Activated CD8-positive, alpha-beta memory T cell treated with anti-CD3 and anti-CD28 coated beads, Interleukin-2, amount 50 U/mL, for 24 hours (primary cell): ENCODE results near the gene C2CD2.

Experiments used
- DNase-seq: peaks from one replicate; pipeline ENCODE4 v3.0.0-alpha.2; 2020; ENCODE audit errors: extremely low read depth

C2CD2 gene

DNA sequence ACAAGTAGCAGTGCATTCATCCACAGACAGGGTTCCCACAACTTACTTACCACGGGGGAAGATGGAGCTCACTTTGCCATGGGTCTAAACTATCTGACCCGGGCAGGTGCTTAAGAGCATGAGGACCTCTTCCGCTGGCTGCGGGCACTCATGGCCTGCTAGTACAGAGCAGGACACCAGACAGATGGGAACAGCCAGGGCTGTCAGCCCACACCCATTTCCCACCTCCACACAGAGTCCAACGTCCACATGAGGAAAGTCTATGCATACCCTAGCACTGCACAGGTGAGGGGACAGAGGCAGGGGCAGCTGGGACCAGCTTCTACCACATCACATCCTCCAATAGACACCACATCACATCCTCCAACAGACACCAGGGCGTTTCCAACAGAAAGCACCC is 38.9 kb downstream of the C2CD2 start:
- no peak for DNase-seq

DNA sequence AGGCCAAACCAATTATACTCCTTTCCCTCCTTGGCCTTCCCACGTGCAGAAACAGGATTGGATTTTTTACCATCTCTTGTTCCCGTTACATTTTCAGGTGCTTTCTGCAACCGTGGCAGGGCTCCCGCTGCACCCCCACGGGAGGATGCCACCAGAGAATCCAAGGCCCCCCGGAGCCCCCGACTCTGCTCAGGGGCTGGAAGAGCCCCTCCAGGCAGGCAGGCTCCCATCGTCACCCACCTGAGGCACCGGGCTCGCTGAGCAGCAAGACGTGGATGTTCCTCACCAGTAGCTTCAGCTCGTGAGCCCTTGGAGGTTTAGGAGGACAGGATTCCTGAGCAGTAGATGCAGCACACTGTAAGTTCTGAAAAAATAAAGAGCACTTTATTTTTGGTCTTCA is 39.5 kb downstream of the C2CD2 start:
- no peak for DNase-seq

GRCh38 chr21:41913230-41913629 is 40.6 kb downstream of the C2CD2 start:
- DNase-seq = no peak

DNA sequence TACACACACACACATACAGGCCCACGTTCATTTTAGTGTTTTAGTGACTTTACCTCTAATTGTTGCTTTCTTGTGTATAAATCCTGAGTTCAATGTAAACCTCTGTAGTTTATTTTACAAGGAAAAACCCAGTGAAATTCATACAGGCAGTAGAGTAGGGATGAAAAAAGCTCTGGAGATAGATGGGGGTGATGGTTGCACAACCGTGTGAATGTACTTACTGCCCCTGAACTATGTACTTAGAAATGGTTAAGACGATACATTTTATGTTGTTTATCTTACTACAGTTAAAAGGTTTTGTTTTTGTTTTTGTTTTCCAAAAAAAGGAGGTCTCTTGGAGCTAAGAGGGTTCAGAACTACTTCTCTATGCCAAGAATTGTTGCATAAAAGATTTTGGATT is 45.0 kb downstream of the C2CD2 start:
- DNase-seq = no peak

DNA sequence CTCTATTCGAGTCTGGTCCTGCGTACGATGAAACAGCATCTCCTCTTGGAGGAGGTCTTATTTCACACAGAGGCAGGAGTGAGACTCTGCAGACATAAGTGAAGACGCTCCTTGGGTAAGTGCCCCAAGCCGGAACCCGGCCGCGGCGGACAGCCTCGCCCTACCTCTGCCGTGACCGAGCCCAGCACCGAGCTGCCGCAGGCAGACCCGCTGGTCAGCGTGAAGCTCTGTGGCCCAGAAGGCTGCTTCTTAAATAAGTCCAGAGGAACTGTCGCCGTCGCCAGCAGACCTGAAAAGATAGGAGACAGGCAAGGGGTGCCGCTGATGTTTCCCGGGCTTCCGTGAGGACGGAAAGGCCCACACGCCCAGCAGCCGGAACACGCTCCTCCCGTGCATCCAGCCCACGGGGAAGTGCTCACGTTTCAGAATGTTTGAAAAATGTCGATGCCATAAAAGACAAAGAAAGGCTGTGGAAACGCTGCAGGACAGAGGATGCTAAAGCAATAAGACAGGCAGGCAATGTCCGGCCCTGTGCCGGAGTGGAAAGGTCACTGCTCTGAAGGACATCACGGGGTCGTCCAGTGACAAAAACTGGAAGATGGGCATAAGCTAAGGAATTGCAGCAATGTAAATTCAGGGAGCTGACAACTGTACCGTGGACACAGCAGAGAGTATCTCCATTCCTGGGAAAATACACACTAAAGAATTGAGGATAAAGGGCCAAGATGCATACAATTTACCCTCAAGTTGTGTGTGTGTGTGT is 46.1 kb downstream of the C2CD2 start:
- DNase-seq = no peak

DNA sequence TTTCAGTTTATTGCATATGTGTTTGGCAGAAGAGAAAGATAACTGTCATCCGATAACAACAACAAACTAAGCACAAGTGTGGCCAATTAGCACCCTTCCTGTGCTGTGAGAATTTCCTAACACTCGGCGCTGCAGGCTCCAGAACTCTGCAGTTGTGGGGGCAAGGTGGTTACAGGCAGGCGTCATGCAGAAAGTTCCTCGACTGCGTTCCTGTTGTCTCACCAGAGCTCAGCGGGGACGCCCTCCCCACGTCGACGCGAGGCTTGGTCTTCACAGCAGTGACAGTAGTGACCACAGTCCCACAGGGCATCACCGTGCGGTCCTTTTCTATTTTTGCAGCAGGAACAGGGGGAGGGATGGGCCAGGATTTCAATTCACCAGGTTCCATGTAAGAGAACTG is 47.0 kb downstream of the C2CD2 start:
- no peak for DNase-seq

DNA sequence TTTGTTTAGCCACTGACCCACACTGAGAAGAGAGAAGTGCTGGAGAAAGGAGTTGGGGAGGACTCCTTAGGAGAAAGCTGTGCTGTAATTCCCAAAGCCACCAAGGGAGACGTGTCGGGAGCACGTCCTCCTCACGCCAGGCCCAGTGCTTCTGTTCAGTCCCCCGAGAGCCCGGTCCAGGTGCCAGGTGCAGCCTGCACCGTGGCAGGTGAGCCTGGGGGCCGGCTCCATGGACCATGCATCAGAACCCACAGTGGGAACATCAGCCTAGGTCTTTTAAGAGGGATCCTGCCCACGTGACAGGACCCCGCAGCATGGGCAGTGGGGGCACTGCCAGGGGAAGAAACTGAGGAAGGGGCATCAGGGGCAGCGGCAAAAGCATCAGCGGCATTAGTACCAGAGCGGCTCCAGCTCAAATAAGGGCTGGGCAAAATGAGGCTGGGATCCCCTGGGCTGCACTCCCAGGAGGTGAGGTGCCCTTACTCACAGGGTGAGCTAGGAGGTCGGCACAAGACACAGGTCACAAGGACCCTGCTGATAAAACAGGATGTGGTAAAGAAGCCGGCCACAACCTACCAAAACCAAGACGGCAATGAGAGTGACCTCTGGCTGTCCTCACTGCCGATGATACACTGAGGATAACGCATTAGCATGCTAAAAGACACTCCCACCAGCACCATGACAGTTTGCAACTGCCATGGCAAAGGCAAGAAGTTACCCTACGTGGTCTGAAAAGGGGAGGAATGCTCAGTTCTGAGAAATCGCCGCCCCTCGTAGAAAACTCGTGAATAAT is 50.1 kb downstream of the C2CD2 start:
- DNase-seq = no peak

- no peak for DNase-seq
Observed at GRCh38 chr21:41902946-41903345, 50.9 kb downstream of the C2CD2 start.

DNA sequence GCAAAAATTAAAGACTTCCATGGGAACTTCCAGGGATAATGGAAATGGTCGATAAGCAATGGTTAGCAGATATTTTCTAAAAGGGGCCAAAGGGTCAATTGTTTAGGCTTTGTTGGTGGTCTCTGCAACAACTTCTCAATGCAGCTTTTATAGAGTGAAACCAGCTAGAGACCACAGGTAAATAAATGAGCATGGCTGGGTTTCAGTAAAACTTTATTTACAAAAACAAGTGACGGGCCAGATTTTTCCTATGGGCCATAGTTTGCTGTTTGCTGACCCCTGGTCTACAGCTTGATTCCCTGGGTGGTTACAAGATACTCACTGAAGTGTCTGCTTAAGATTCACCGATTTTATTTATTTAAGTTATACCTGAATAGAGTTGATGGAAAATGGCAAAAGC is 52.0 kb downstream of the C2CD2 start:
- DNase-seq = no peak

DNA sequence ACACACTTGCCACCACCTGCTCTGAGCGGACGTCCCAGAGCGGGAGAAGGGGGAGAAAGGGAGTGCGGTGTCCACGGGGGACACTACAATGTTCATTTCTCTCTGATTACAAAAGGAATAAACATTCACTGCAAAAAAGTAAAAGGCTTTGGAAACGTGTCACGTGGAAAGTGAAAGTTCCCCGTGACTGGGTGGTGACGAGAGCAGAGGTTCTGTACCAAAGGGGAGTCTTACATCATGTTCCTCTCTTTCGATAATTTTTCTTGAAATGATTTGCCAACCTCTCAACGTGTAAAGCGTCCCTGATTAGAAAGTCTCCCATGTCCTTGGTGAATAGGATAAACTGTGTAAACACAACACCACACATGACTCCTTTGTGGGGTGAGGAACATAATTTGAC is 52.7 kb downstream of the C2CD2 start:
- no peak for DNase-seq

GRCh38 chr21:41900401-41900800 is 53.4 kb downstream of the C2CD2 start:
- DNase-seq = no peak

- no peak for DNase-seq
Observed at GRCh38 chr21:41899426-41900202, 54.2 kb downstream of the C2CD2 start.

- DNase-seq = no peak
Observed at GRCh38 chr21:41898998-41899397, 54.8 kb downstream of the C2CD2 start.

- no peak for DNase-seq
Observed at GRCh38 chr21:41897700-41898099, 56.1 kb downstream of the C2CD2 start.

DNA sequence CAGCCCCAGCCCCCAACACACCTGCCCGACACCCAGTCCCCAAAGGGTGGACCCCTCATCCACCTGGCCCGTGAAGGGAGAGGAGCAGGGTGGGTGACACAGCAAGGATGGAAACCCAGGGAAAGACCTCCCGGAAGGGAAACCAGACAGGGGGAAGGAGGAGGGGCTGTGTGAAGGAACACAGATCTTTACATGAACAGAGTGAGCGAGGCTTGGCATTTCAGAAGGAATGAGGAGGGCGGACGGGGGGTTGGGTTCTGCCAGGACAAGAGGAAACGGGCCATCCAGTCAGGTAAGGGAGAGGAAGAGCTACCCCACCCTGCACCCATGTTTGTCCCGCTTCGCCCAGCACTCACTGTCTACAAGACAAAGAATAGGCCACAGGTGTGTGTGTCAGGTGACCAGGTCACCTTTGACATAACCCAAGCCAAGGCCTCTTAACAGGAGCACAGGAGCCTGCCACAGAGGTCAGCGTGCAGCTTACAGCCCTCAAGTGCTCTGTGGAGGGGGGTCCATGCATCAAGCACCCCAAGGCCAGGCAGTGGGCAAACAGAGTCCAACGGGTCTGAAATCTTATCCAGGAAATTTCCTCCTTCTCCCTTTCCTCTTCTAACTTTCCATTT is 56.7 kb downstream of the C2CD2 start:
- DNase-seq = no peak

DNA sequence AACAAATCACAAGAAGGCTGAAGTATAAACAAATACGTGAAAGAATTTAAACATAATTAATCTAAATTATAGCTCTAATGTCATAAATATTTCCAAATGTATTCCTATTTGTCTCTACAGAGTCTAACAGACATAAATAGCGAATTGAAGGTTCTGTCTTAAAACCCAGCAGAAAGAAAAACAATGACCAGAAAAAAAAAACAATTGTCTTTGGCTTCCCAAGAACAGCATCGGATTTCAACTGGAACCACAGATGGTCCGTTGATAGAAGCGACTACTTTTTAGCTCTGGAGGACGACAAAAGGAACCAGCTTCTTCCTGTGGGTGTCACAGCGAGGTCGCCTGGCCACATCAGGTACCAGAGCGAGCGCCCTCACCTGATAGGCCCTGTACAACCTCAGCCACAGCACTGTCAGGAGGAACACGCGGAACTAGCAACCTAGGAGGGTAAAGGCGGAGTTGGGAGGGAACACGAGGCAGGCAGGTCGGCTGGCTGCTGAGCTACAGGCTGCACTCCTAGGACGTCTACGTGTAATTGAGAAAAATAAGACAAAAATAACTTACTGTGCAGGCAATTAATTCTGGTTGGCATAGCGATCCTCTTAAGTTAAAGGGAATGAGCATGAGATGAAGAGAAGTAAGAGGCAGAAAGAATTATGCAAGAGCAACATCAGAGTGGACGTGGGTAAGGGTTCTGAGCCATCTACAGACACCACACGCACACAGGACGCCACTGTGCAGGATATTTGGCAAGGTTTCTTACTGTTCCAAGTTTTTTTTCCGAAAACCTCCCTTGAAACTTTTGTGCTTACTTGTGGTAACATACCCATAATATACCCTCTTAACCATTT is 58.0 kb downstream of the C2CD2 start:
- no peak for DNase-seq

- DNase-seq = no peak
Observed at GRCh38 chr21:41894922-41895557, 58.8 kb downstream of the C2CD2 start.

GRCh38 chr21:41894511-41894910 is 59.3 kb downstream of the C2CD2 start:
- DNase-seq = no peak

DNA sequence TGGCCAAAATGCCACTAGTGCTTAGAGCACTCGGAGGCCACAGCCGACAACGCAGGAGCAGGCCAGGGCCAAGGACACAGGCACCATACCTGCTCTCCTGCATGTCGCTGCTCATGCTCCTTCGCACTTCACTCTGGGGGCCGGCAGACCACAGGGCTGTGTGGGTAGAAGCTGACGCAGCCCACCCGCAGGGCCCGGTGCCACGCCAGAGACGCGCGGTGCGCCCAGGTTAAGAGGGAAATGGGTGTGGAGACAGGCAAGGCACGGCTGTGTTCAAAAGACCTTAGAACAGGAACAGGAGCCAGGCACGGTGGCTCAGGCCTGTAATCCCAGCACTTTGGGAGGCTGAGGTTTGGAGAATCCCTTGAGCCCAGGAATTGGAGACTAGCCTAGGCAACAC is 61.1 kb downstream of the C2CD2 start:
- DNase-seq = no peak

- DNase-seq = no peak
Observed at GRCh38 chr21:41891132-41891531, 62.7 kb downstream of the C2CD2 start.

GRCh38 chr21:41890355-41890754 is 63.5 kb downstream of the C2CD2 start:
- no peak for DNase-seq
